Vagina (tissue), 2 donors: Measurements from ENCODE around the gene ARVCF. TPM values are rescaled to one million over a fixed set of nuclear protein-coding genes. Genes with fewer than 3 reads are reported as not detected.

Source experiments
- DNase-seq, 2 donors: peaks; one replicate each; pipeline ENCODE4 v3.0.0-alpha.2; 2017; ENCODE audit errors: extremely low spot score in 2 of 2
- H3K27ac ChIP-seq: fragments of 200-600 bp; sonication (generic); one replicate; pipeline ENCODE4 v1.5.1; 2019
- H3K27me3 ChIP-seq: fragments of 200-600 bp; sonication (generic); one replicate; pipeline ENCODE4 v1.5.1; 2019
- H3K36me3 ChIP-seq, 2 donors: fragments of 200-600 bp; sonication (generic); one replicate each; pipeline ENCODE4 v1.5.1; 2017 to 2019
- H3K4me1 ChIP-seq: fragments of 200-600 bp; sonication (generic); one replicate; pipeline ENCODE4 v1.5.1; 2019
- H3K4me3 ChIP-seq, 2 donors: fragments of 200-600 bp; sonication (generic); 1 replicate in 1 of 2; 2 replicates in 1 of 2; pipeline ENCODE4 v1.5.1; 2016 to 2019
- H3K9me3 ChIP-seq: fragments of 200-600 bp; sonication (generic); one replicate; pipeline ENCODE4 v1.5.1; 2019
- CTCF ChIP-seq, 3 experiments: fragments of 450-650 bp in 2 of 3; fragments of 200-600 bp in 1 of 3; sonication (generic) in 1 of 3; IDR thresholded peaks; one replicate each; pipeline ENCODE4 v1.5.1; 2017 to 2019; ENCODE audit warnings: antibody characterized with exemption in 3 of 3, mild to moderate bottlenecking in 2 of 3, moderate library complexity in 2 of 3
- POLR2A ChIP-seq, 2 donors: fragments of 450-650 bp; IDR thresholded peaks; one replicate each; pipeline ENCODE4 v1.6.1; 2017; ENCODE audit warnings: antibody characterized with exemption in 2 of 2, mild to moderate bottlenecking in 2 of 2, moderate library complexity in 2 of 2
- POLR2AphosphoS5 ChIP-seq, 2 donors: sonication (generic); formaldehyde crosslinking; IDR thresholded peaks; one replicate each; pipeline ENCODE4 v1.9.0; 2017; ENCODE audit warnings: antibody characterized with exemption in 2 of 2, mild to moderate bottlenecking in 2 of 2, low read depth in 1 of 2; ENCODE audit not compliant: insufficient read depth in 1 of 2
- intact Hi-C: fragments of 100-400 bp; cut with DNase I; formaldehyde crosslinking; loops from one replicate; pipeline ENCODE4 v1.15.1; 2023
- total RNA-seq: library from RNA; depleted of rRNA; stranded (reverse); fragments of >200 nt; gene quantifications from one replicate; pipeline ENCODE4 v1.2.3, GENCODE V29; 2016

The ARVCF gene
- total RNA-seq, 1 donor from 2014 or later: 10.8 TPM

- no peaks in the 10 kb centered on the region for H3K36me3 ChIP-seq
- peaks cover 8% of the 10 kb centered on the region for H3K4me1 ChIP-seq
- H3K27me3 ChIP-seq: no peaks in the 10 kb centered on the region
- TF ChIP-seq CTCF (IDR thresholded peaks at IDR 0.05): no peak
- no peak for TF ChIP-seq POLR2A (IDR thresholded peaks at IDR 0.05)
- no peak for TF ChIP-seq POLR2AphosphoS5 (IDR thresholded peaks at IDR 0.05; ENCODE audit: insufficient read depth in 1 of 2, low read depth in 1 of 2)
- intact Hi-C loops: no loop called here
- H3K4me3 ChIP-seq: no peak overlapping the region
- no peak overlapping the region for H3K27ac ChIP-seq
- no peaks in the 10 kb centered on the region for H3K9me3 ChIP-seq
- no peak for DNase-seq
Observed at GRCh38 chr22:19993926-19994325, 22.7 kb downstream of the ARVCF start.

- no peak overlapping the region for H3K4me3 ChIP-seq
- no peaks in the 10 kb centered on the region for H3K27me3 ChIP-seq
- H3K4me1 ChIP-seq: peaks cover 8% of the 10 kb centered on the region
- no peak for TF ChIP-seq POLR2AphosphoS5 (IDR thresholded peaks at IDR 0.05; ENCODE audit: insufficient read depth in 1 of 2, low read depth in 1 of 2)
- no peak for TF ChIP-seq CTCF (IDR thresholded peaks at IDR 0.05)
- DNase-seq: no peak
- no peaks in the 10 kb centered on the region for H3K36me3 ChIP-seq
- no peak overlapping the region for H3K27ac ChIP-seq
- no peaks in the 10 kb centered on the region for H3K9me3 ChIP-seq
- intact Hi-C loops: no loop called here
Observed at GRCh38 chr22:19992921-19993355, 23.7 kb downstream of the ARVCF start.

- Histone ChIP-seq H3K36me3 (no peaks in the 10 kb centered on the region), H3K27ac (no peak overlapping the region), H3K4me3 (no peak overlapping the region), H3K9me3 (no peaks in the 10 kb centered on the region), H3K4me1 (peaks cover 8% of the 10 kb centered on the region), H3K27me3 (no peaks in the 10 kb centered on the region)
- intact Hi-C loops: no loop called here
- TF ChIP-seq CTCF (IDR thresholded peaks at IDR 0.05) (no peak), POLR2AphosphoS5 (IDR thresholded peaks at IDR 0.05; ENCODE audit: insufficient read depth in 1 of 2, low read depth in 1 of 2) (no peak), POLR2A (IDR thresholded peaks at IDR 0.05) (no peak)
- DNase-seq: no peak
Observed at GRCh38 chr22:19992481-19992911, 24.1 kb downstream of the ARVCF start.

- Histone ChIP-seq H3K36me3 (no peaks in the 10 kb centered on the region), H3K27ac (no peak overlapping the region), H3K4me1 (peaks cover 8% of the 10 kb centered on the region), H3K27me3 (no peaks in the 10 kb centered on the region), H3K9me3 (no peaks in the 10 kb centered on the region), H3K4me3 (no peak overlapping the region)
- DNase-seq: no peak
- TF ChIP-seq POLR2A (IDR thresholded peaks at IDR 0.05): no peak
- TF ChIP-seq POLR2AphosphoS5 (IDR thresholded peaks at IDR 0.05; ENCODE audit: insufficient read depth in 1 of 2, low read depth in 1 of 2): no peak
- TF ChIP-seq CTCF (IDR thresholded peaks at IDR 0.05): no peak
- intact Hi-C loops: no loop called here
Observed at GRCh38 chr22:19991645-19992451, 24.8 kb downstream of the ARVCF start.

GRCh38 chr22:19991395-19991644 lies 25.3 kb downstream of the ARVCF start:
- no peaks in the 10 kb centered on the region for H3K36me3 ChIP-seq
- DNase-seq: no peak
- H3K9me3 ChIP-seq: no peaks in the 10 kb centered on the region
- intact Hi-C loops: no loop called here
- no peak for TF ChIP-seq POLR2A (IDR thresholded peaks at IDR 0.05)
- no peak for TF ChIP-seq POLR2AphosphoS5 (IDR thresholded peaks at IDR 0.05; ENCODE audit: insufficient read depth in 1 of 2, low read depth in 1 of 2)
- no peak for TF ChIP-seq CTCF (IDR thresholded peaks at IDR 0.05)
- H3K27me3 ChIP-seq: no peaks in the 10 kb centered on the region
- no peak overlapping the region for H3K4me3 ChIP-seq
- H3K27ac ChIP-seq: no peak overlapping the region
- peaks cover 13% of the 10 kb centered on the region for H3K4me1 ChIP-seq
